Caco-2 (cell line): ENCODE measurements around the gene ZNF346. TPM values are rescaled to one million over a fixed set of nuclear protein-coding genes. Genes with fewer than 3 reads are reported as not detected.
"Not testable (repeated sequence)": the region's sequence is repeated elsewhere in the genome, so short reads cannot be mapped to it uniquely, and the experiment has no call there.

Source experiments
- BruUV-seq: library from RNA; stranded (reverse); fragments of 400-500 nt; replicated peaks from 2 replicates; lab custom pipeline; 2021; lab: Mats Ljungman, UMichigan
- CTCF ChIA-PET: fragments of 300-600 bp; sonication (Branson Sonifier 250); formaldehyde crosslinking; loops from one replicate; lab custom pipeline; 2022; ENCODE audit warnings: antibody characterized with exemption; lab: Charles Lee
- POLR2A ChIA-PET: fragments of 300-600 bp; sonication (Branson Sonifier 250); formaldehyde crosslinking; loops from one replicate; lab custom pipeline; 2022; ENCODE audit warnings: antibody characterized with exemption; lab: Charles Lee
- DNase-seq, 2 experiments: peaks; one replicate each; pipeline versions ENCODE4 v3.0.0 to v3.0.0-alpha.2; 2020 to 2022
- H3K27me3 ChIP-seq: replicated peaks from 2 replicates; pipeline ENCODE4 v1.6.0; 2011; ENCODE audit warnings: low read length; ENCODE audit not compliant: control insufficient read depth, insufficient read depth
- H3K36me3 ChIP-seq: 2 replicates; pipeline ENCODE4 v1.5.1; 2011; ENCODE audit warnings: low read length; ENCODE audit not compliant: control insufficient read depth, insufficient read depth
- H3K4me1 ChIP-seq: fragments of 250-450 bp; sonication (Bioruptor Pico); 2 replicates; pipeline ENCODE4 v1.5.1; 2020; ENCODE audit warnings: mild to moderate bottlenecking
- H3K4me3 ChIP-seq: 2 replicates; pipeline ENCODE4 v1.5.1; 2011; ENCODE audit warnings: low read depth, mild to moderate bottlenecking, control low read depth, low read length
- H3K9me3 ChIP-seq: fragments of 250-450 bp; sonication (Bioruptor Pico); 2 replicates; pipeline ENCODE4 v1.5.1; 2020; ENCODE audit warnings: mild to moderate bottlenecking, moderate library complexity
- H3K27ac Mint-ChIP-seq: one replicate; pipeline ENCODE4 v1.8.0; 2022; ENCODE audit warnings: mixed read lengths; ENCODE audit not compliant: unreplicated experiment
- H3K27me3 Mint-ChIP-seq: one replicate; pipeline ENCODE4 v1.8.0; 2022; ENCODE audit warnings: mixed read lengths; ENCODE audit not compliant: insufficient read depth, unreplicated experiment
- H3K36me3 Mint-ChIP-seq: one replicate; pipeline ENCODE4 v1.8.0; 2022; ENCODE audit warnings: mild to moderate bottlenecking, mixed read lengths; ENCODE audit not compliant: insufficient read depth, unreplicated experiment
- H3K4me1 Mint-ChIP-seq: one replicate; pipeline ENCODE4 v1.8.0; 2022; ENCODE audit warnings: low read depth, mixed read lengths; ENCODE audit not compliant: unreplicated experiment
- H3K4me3 Mint-ChIP-seq: one replicate; pipeline ENCODE4 v1.8.0; 2022; ENCODE audit warnings: mild to moderate bottlenecking, moderate library complexity, mixed read lengths; ENCODE audit not compliant: unreplicated experiment
- H3K9me3 Mint-ChIP-seq: one replicate; pipeline ENCODE4 v1.8.0; 2022; ENCODE audit warnings: mixed read lengths; ENCODE audit not compliant: unreplicated experiment
- CTCF ChIP-seq, 2 experiments: fragments of 200-600 bp in 1 of 2; IDR thresholded peaks; 1 replicate in 1 of 2; 2 replicates in 1 of 2; pipeline versions ENCODE4 v1.5.1 to v1.8.0; 2011 to 2022; ENCODE audit warnings: antibody characterized with exemption in 1 of 2, control low read depth in 1 of 2, inconsistent platforms in 1 of 2, low read depth in 1 of 2, low read length in 1 of 2, mild to moderate bottlenecking in 1 of 2, moderate library complexity in 1 of 2; ENCODE audit not compliant: insufficient read depth in 1 of 2, severe bottlenecking in 1 of 2, unreplicated experiment in 1 of 2
- intact Hi-C: fragments of 100-400 bp; cut with micrococcal nuclease; formaldehyde crosslinking; loops from one replicate; pipeline ENCODE4 v1.10.0; 2022; ENCODE audit not compliant: unreplicated experiment
- total RNA-seq: library from RNA; stranded (reverse); gene quantifications from 2 replicates; pipeline ENCODE4 v1.2.3, GENCODE V29; 2022

ZNF346 gene
- total RNA-seq, 1 experiment from 2014 or later, result 24.2 TPM

GRCh38 chr5:176998828-176999227 lies 23.7 kb upstream of the ZNF346 start:
- BruUV-seq, result no TSS peak
- H3K4me3 Mint-ChIP-seq, result no peak overlapping the region
- no peak for TF ChIP-seq CTCF (IDR thresholded peaks at IDR 0.05; ENCODE audit: insufficient read depth in 1 of 2, low read depth in 1 of 2, low read length in 1 of 2, severe bottlenecking in 1 of 2, unreplicated experiment in 1 of 2)
- H3K4me3 ChIP-seq, result no peak overlapping the region
- ChIA-PET CTCF (no interaction called here), POLR2A (no interaction called here)
- H3K9me3 ChIP-seq, result peaks cover 8% of the 10 kb centered on the region; the same call in 1 of the 2 replicates
- DNase-seq, result no peak
- no peaks in the 10 kb centered on the region for H3K27me3 ChIP-seq
- H3K4me1 ChIP-seq, result peaks cover 7% of the 10 kb centered on the region
- no peaks in the 10 kb centered on the region for H3K36me3 ChIP-seq
- intact Hi-C loops, result no loop called here
- H3K9me3 Mint-ChIP-seq, result no peaks in the 10 kb centered on the region
- no peaks in the 10 kb centered on the region for H3K27me3 Mint-ChIP-seq
- H3K27ac Mint-ChIP-seq, result no peak overlapping the region
- H3K4me1 Mint-ChIP-seq, result peaks cover 9% of the 10 kb centered on the region
- H3K36me3 Mint-ChIP-seq, result peaks cover 43% of the 10 kb centered on the region

DNA sequence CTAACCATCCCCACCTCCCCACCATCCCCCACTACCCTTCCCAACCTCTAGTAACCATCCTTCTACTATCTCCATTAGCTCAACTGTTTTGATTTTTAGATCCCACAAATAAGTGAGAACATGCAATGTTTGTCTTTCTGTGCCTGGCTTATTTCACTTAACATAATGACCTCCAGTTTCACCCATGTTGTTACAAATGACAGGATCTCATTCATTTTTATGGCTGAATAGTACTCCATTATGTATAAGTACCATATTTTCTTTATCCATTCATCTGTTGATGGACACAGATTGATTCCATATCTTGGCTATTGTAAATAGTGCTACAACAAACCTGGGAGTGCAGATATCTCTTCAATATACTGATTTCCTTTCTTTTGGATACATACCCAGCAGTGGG lies 23.0 kb upstream of the ZNF346 start:
- H3K4me3 Mint-ChIP-seq, H3K27me3 Mint-ChIP-seq, BruUV-seq, H3K9me3 Mint-ChIP-seq, DNase-seq, H3K27me3 ChIP-seq, H3K4me1 ChIP-seq, POLR2A ChIA-PET, intact Hi-C loops, H3K4me1 Mint-ChIP-seq, H3K9me3 ChIP-seq, H3K36me3 ChIP-seq, H3K4me3 ChIP-seq: not testable (repeated sequence)
- Mint-ChIP-seq H3K36me3 (peaks cover 40% of the 10 kb centered on the region), H3K27ac (peak overlapping the region; percentile 60)
- CTCF ChIA-PET, result interaction anchor here (0.6 kb wide), 1 partner anchor 699 kb away, joined by 10 read pairs; no protein-coding TSS in a partner anchor

GRCh38 chr5:177003649-177004048 lies 18.8 kb upstream of the ZNF346 start:
- TF ChIP-seq CTCF (IDR thresholded peaks at IDR 0.05; ENCODE audit: insufficient read depth in 1 of 2, low read depth in 1 of 2, low read length in 1 of 2, severe bottlenecking in 1 of 2, unreplicated experiment in 1 of 2), result no peak
- Histone ChIP-seq H3K4me3 (no peak overlapping the region), H3K4me1 (peaks cover 5% of the 10 kb centered on the region; the same call in 1 of the 2 replicates), H3K9me3 (no peaks in the 10 kb centered on the region), H3K27me3 (no peaks in the 10 kb centered on the region), H3K36me3 (no peaks in the 10 kb centered on the region)
- Mint-ChIP-seq H3K9me3 (no peaks in the 10 kb centered on the region), H3K4me3 (no peak overlapping the region), H3K36me3 (peaks cover 49% of the 10 kb centered on the region), H3K4me1 (peaks cover 10% of the 10 kb centered on the region), H3K27me3 (no peaks in the 10 kb centered on the region), H3K27ac (no peak overlapping the region)
- CTCF ChIA-PET, result no interaction called here
- no peak for DNase-seq
- intact Hi-C loops, result no loop called here
- POLR2A ChIA-PET, result no interaction called here
- no TSS peak for BruUV-seq
